ENCODE results near the gene STK40. TPM values are rescaled to one million over a fixed set of nuclear protein-coding genes. Genes with fewer than 3 reads are reported as not detected.

The STK40 gene
- total and polyA plus RNA-seq, 9 donors = 22.9 to 104 (median 67.6) TPM

GRCh38 chr1:36389261-36389660 is 3.5 kb upstream of the STK40 start:
- WGBS, 3 donors = 10 to 24% (median 23%) methylated on average over 2 of the region's 2 CpGs
- peaks cover 8% of the 10 kb centered on the region for H3K4me1 ChIP-seq (ENCODE audit: insufficient read depth)
- no peaks in the 10 kb centered on the region for H3K27me3 ChIP-seq
- TF ChIP-seq POLR2A (IDR thresholded peaks at IDR 0.05) (no peak), EP300 (IDR thresholded peaks at IDR 0.05) (no peak)
- TF ChIP-seq, protein P1, sequence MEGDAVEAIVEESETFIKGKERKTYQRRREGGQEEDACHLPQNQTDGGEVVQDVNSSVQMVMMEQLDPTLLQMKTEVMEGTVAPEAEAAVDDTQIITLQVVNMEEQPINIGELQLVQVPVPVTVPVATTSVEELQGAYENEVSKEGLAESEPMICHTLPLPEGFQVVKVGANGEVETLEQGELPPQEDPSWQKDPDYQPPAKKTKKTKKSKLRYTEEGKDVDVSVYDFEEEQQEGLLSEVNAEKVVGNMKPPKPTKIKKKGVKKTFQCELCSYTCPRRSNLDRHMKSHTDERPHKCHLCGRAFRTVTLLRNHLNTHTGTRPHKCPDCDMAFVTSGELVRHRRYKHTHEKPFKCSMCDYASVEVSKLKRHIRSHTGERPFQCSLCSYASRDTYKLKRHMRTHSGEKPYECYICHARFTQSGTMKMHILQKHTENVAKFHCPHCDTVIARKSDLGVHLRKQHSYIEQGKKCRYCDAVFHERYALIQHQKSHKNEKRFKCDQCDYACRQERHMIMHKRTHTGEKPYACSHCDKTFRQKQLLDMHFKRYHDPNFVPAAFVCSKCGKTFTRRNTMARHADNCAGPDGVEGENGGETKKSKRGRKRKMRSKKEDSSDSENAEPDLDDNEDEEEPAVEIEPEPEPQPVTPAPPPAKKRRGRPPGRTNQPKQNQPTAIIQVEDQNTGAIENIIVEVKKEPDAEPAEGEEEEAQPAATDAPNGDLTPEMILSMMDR (IDR thresholded peaks at IDR 0.05) = no peak
- H3K9me3 ChIP-seq = no peaks in the 10 kb centered on the region
- no peak overlapping the region for H3K4me3 ChIP-seq
- intact Hi-C loops (cut with DNase I) = loop anchor here in 1 of 4 donors (5.0 kb wide), 1 partner anchor 67 kb away; the partner anchor contains the start of gene EVA1B
- H3K36me3 ChIP-seq = no peaks in the 10 kb centered on the region
- DNase-seq = no peak
- H3K27ac ChIP-seq = peak overlapping the region; percentile 23 to 42

GRCh38 chr1:36387141-36387949 is 1.6 kb upstream of the STK40 start:
- peak overlapping the region; percentile 9 for H3K4me3 ChIP-seq
- H3K4me1 ChIP-seq (ENCODE audit: insufficient read depth) = peaks cover 14% of the 10 kb centered on the region
- no peaks in the 10 kb centered on the region for H3K27me3 ChIP-seq
- TF ChIP-seq, protein P1 (IDR thresholded peaks at IDR 0.05) = no peak
- TF ChIP-seq EP300 (IDR thresholded peaks at IDR 0.05) = peak; percentile 60
- no peaks in the 10 kb centered on the region for H3K9me3 ChIP-seq
- WGBS, 3 donors = 61 to 71% (median 62%) methylated on average over 10 of the region's 10 CpGs
- intact Hi-C loops (cut with DNase I) = loop anchor here in 1 of 4 donors (5.0 kb wide), 1 partner anchor 65 kb away; the partner anchor contains the start of gene EVA1B
- H3K27ac ChIP-seq = peak overlapping the region; percentile 69 to 90
- no peaks in the 10 kb centered on the region for H3K36me3 ChIP-seq
- peak in 1 of 5 donors; percentile 69 for DNase-seq

GRCh38 chr1:36386265-36387140 is 779 bp upstream of the STK40 start:
- Histone ChIP-seq H3K27ac (peak overlapping the region; percentile 69 to 90), H3K4me1 (ENCODE audit: insufficient read depth) (peaks cover 16% of the 10 kb centered on the region), H3K27me3 (no peaks in the 10 kb centered on the region), H3K9me3 (no peaks in the 10 kb centered on the region), H3K36me3 (no peaks in the 10 kb centered on the region), H3K4me3 (peak overlapping the region; percentile 46)
- peak; percentile 69 for TF ChIP-seq EP300 (IDR thresholded peaks at IDR 0.05)
- peak; percentile 80 for TF ChIP-seq POLR2A (IDR thresholded peaks at IDR 0.05)
- TF ChIP-seq, protein P1 (IDR thresholded peaks at IDR 0.05) = peak in 1 of 3 donors; percentile 17
- peak; percentile 86 to 96 (median 89) for DNase-seq
- 1% methylated on average over 14 of the region's 14 CpGs for WGBS, 3 donors
- intact Hi-C loops (cut with DNase I) = loop anchor here in 1 of 4 donors (5.0 kb wide), 1 partner anchor 64 kb away; the partner anchor contains the start of gene EVA1B
